ENCODE measurements around the gene CD101. TPM values are rescaled to one million over a fixed set of nuclear protein-coding genes. Genes with fewer than 3 reads are reported as not detected.

The CD101 gene
- total RNA-seq: 1 to 10 TPM; 1.2 to 5.3 (median 2.8) TPM

GRCh38 chr1:117001254-117001927 lies at the start of gene CD101:
Gene CD101, plus strand, starts transcription at chr1:117001760. Its CDS starts 58 bp downstream, at chr1:117001818.
- Histone ChIP-seq H3K27ac (no peak within 1 kb of the TSS), H3K27me3 (no peaks in the 10 kb centered on the region), H3K36me3 (no peaks in the 10 kb centered on the region), H3K9me3 (no peaks in the 10 kb centered on the region), H3K4me1 (no peaks in the 10 kb centered on the region), H3K4me3 (no peak within 1 kb of the TSS)
- DNase-seq (ENCODE audit: low spot score in 2 of 2): no peak
- TF ChIP-seq EP300 (IDR thresholded peaks at IDR 0.05): no peak
- no peak for TF ChIP-seq CTCF (IDR thresholded peaks at IDR 0.05)
- no peak for TF ChIP-seq POLR2A (IDR thresholded peaks at IDR 0.05)
- TF ChIP-seq POLR2AphosphoS5 (IDR thresholded peaks at IDR 0.05): no peak
- WGBS: 77% methylated on average over 3 of the region's 3 CpGs

- DNase-seq (ENCODE audit: low spot score in 2 of 2): no peak
- peaks cover 14% of the 10 kb centered on the region for H3K4me1 ChIP-seq
- no peak overlapping the region for H3K4me3 ChIP-seq
- H3K27ac ChIP-seq: no peak overlapping the region
- WGBS: 76% methylated on average over 2 of the region's 2 CpGs
- peaks cover 10% of the 10 kb centered on the region for H3K36me3 ChIP-seq
- TF ChIP-seq POLR2A (IDR thresholded peaks at IDR 0.05) (no peak), POLR2AphosphoS5 (IDR thresholded peaks at IDR 0.05) (no peak), CTCF (IDR thresholded peaks at IDR 0.05) (no peak), EP300 (IDR thresholded peaks at IDR 0.05) (no peak)
- H3K27me3 ChIP-seq: no peaks in the 10 kb centered on the region
- no peaks in the 10 kb centered on the region for H3K9me3 ChIP-seq
Observed at GRCh38 chr1:116952738-116953275, 48.8 kb upstream of the CD101 start.

- no peak for DNase-seq (ENCODE audit: low spot score in 2 of 2)
- TF ChIP-seq EP300 (IDR thresholded peaks at IDR 0.05) (no peak), POLR2A (IDR thresholded peaks at IDR 0.05) (no peak), POLR2AphosphoS5 (IDR thresholded peaks at IDR 0.05) (peak in 1 of 3 donors; percentile 41), CTCF (IDR thresholded peaks at IDR 0.05) (no peak)
- H3K4me1 ChIP-seq: peaks cover 14% of the 10 kb centered on the region
- no peak overlapping the region for H3K27ac ChIP-seq
- H3K27me3 ChIP-seq: no peaks in the 10 kb centered on the region
- 62% methylated on average over 3 of the region's 3 CpGs for WGBS
- no peaks in the 10 kb centered on the region for H3K9me3 ChIP-seq
- no peak overlapping the region for H3K4me3 ChIP-seq
- H3K36me3 ChIP-seq: peaks cover 7% of the 10 kb centered on the region
Observed at GRCh38 chr1:116954440-116954839, 47.1 kb upstream of the CD101 start.

- no peaks in the 10 kb centered on the region for H3K9me3 ChIP-seq
- no peak for TF ChIP-seq EP300 (IDR thresholded peaks at IDR 0.05)
- TF ChIP-seq POLR2AphosphoS5 (IDR thresholded peaks at IDR 0.05): no peak
- TF ChIP-seq CTCF (IDR thresholded peaks at IDR 0.05): no peak
- H3K4me1 ChIP-seq: peaks cover 4% of the 10 kb centered on the region
- H3K36me3 ChIP-seq: peaks cover 7% of the 10 kb centered on the region
- H3K27me3 ChIP-seq: no peaks in the 10 kb centered on the region
- 98% methylated on average over 7 of the region's 7 CpGs for WGBS
- DNase-seq (ENCODE audit: low spot score in 2 of 2): no peak
- H3K27ac ChIP-seq: no peak overlapping the region
- no peak overlapping the region for H3K4me3 ChIP-seq
Observed at GRCh38 chr1:116956378-116956777, 45.2 kb upstream of the CD101 start.

- WGBS: 91% methylated on average over 4 of the region's 4 CpGs
Observed at GRCh38 chr1:116957646-116958045, 43.9 kb upstream of the CD101 start.

More at GRCh38 chr1:116957646-116958045, 43.9 kb upstream of the CD101 start:
- no peak overlapping the region for H3K4me3 ChIP-seq
- TF ChIP-seq POLR2AphosphoS5 (IDR thresholded peaks at IDR 0.05): no peak
- no peak for DNase-seq (ENCODE audit: low spot score in 2 of 2)
- H3K9me3 ChIP-seq: no peaks in the 10 kb centered on the region
- peaks cover 20% of the 10 kb centered on the region for H3K36me3 ChIP-seq
- no peaks in the 10 kb centered on the region for H3K27me3 ChIP-seq
- H3K27ac ChIP-seq: no peak overlapping the region
- no peaks in the 10 kb centered on the region for H3K4me1 ChIP-seq
